Metanephros (tissue), 1 donor: ENCODE measurements around the gene CMKLR1. TPM values are rescaled to one million over a fixed set of nuclear protein-coding genes. Genes with fewer than 3 reads are reported as not detected.

Experiments
- total RNA-seq: library from RNA; depleted of rRNA; stranded (reverse); fragments of >200 nt; gene quantifications from one replicate; pipeline ENCODE4 v1.2.3, GENCODE V29; 2014

Gene CMKLR1, protein sequence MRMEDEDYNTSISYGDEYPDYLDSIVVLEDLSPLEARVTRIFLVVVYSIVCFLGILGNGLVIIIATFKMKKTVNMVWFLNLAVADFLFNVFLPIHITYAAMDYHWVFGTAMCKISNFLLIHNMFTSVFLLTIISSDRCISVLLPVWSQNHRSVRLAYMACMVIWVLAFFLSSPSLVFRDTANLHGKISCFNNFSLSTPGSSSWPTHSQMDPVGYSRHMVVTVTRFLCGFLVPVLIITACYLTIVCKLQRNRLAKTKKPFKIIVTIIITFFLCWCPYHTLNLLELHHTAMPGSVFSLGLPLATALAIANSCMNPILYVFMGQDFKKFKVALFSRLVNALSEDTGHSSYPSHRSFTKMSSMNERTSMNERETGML
- total RNA-seq, result 7.5 TPM

DNA sequence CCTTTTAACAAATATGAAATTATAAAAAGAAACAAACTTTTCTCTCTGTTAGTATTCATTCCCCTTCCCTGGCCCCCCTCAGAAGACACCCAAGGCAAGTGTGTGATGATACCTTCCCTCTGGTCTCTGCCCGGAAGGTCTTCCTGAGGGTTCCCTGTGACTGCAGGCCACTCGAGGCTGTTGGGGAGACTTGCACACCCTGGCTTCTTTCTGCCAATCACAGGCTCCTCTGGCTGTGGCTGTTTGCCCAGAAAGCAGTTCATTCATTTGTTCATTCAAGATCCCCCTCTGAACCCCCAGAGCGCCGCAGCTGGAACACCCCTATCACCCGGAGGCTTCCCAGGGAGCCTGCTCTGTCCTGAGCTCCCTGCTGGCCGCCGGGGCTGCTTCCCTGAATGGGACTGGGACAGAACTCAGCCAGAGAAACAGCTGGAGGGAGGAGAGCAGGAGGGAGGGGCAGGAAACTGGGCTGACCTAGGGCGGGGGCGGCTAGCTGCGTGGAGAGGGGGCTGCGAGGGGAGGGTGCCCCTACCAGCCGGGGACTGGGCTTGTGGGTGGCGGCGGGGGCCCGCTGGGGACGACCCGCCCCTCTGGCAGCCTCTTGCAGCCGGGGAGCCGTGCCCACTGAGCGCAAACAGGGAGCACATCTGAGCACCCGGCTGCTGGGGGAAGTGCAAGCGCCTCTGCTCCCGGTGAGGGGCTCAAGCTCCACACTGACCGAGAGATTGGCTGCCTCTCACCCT is at the start of gene CMKLR1:
Gene CMKLR1, minus strand, starts transcription at position 397 of the 743 bp plus-strand sequence. CDS start 45,720 bp downstream, outside the sequence.

Other genes starting within 250 kb of the CMKLR1 start
- gene WSCD2, start 210.0 kb downstream of the CMKLR1 start, total RNA-seq, result 7.6 TPM
- 4.3 TPM for gene FICD, start 176.0 kb upstream of the CMKLR1 start, total RNA-seq
- gene SART3, start 221.9 kb upstream of the CMKLR1 start, total RNA-seq, result 144 TPM
- 97.8 TPM for gene ISCU, start 223.3 kb upstream of the CMKLR1 start, total RNA-seq